HEK293 (cell line): ENCODE measurements around the gene CCDC124.

ENCODE experiments used
- CTCF ChIA-PET: fragments of 350-600 bp; formaldehyde crosslinking; extraction: SDS; loops from one replicate; lab custom pipeline; 2021; ENCODE audit warnings: antibody characterized with exemption; lab: Yijun Ruan, JAX
- POLR2A ChIA-PET: fragments of 300-600 bp; formaldehyde crosslinking; extraction: SDS; loops from one replicate; lab custom pipeline; 2020; ENCODE audit warnings: antibody characterized with exemption, inconsistent platforms; lab: Yijun Ruan, JAX
- H3K27ac ChIP-seq: fragments of 200-500 bp; sonication (Bioruptor generic); 2 replicates; pipeline ENCODE4 v1.5.1; 2014; ENCODE audit warnings: low read depth, low read length, control low read depth, inconsistent platforms; ENCODE audit errors: extremely low read depth
- H3K36me3 ChIP-seq, 2 experiments: fragments of 200-500 bp in 1 of 2; sonication (Bioruptor generic) in 1 of 2; 1 replicate in 1 of 2; 2 replicates in 1 of 2; pipeline ENCODE4 v1.5.1; 2014 to 2017; ENCODE audit warnings: inconsistent platforms in 2 of 2, low read length in 2 of 2; ENCODE audit not compliant: control insufficient read depth in 2 of 2, insufficient read depth in 1 of 2
- H3K4me1 ChIP-seq: fragments of 200-500 bp; sonication (Bioruptor generic); 2 replicates; pipeline ENCODE4 v1.5.1; 2014; ENCODE audit warnings: mild to moderate bottlenecking, low read length, inconsistent platforms; ENCODE audit not compliant: control insufficient read depth, insufficient read depth
- H3K4me3 ChIP-seq: 2 replicates; pipeline ENCODE4 v1.5.1; 2011; ENCODE audit warnings: low read depth, mild to moderate bottlenecking, control low read depth, low read length, moderate library complexity
- H3K9me3 ChIP-seq: fragments of 200-500 bp; sonication (Bioruptor generic); 2 replicates; pipeline ENCODE4 v1.5.1; 2014; ENCODE audit warnings: low read depth, low read length, inconsistent platforms; ENCODE audit not compliant: control insufficient read depth, insufficient read depth
- EGR2 ChIP-seq: fragments of 450-650 bp; formaldehyde crosslinking; IDR thresholded peaks from 2 replicates; pipeline ENCODE4 v1.5.1; 2016; ENCODE audit warnings: low read depth, missing biosample characterization, missing genetic modification characterization
- GLI4 ChIP-seq: fragments of 450-650 bp; formaldehyde crosslinking; IDR thresholded peaks from 2 replicates; pipeline ENCODE4 v1.5.1; 2016; ENCODE audit warnings: missing biosample characterization, missing genetic modification characterization
- MYNN ChIP-seq: fragments of 450-650 bp; formaldehyde crosslinking; IDR thresholded peaks from 2 replicates; pipeline ENCODE4 v1.5.1; 2016; ENCODE audit warnings: missing biosample characterization, missing genetic modification characterization, borderline replicate concordance
- PRDM1 ChIP-seq: fragments of 450-650 bp; formaldehyde crosslinking; IDR thresholded peaks from 2 replicates; pipeline ENCODE4; 2016; ENCODE audit warnings: missing biosample characterization, missing genetic modification characterization
- ZBTB49 ChIP-seq: fragments of 450-650 bp; formaldehyde crosslinking; IDR thresholded peaks from 2 replicates; pipeline ENCODE4 v1.5.1; 2016; ENCODE audit warnings: missing biosample characterization, missing genetic modification characterization, low read depth
- ZBTB8A ChIP-seq: fragments of 450-650 bp; formaldehyde crosslinking; IDR thresholded peaks from 2 replicates; pipeline ENCODE4 v1.5.1; 2016; ENCODE audit warnings: missing biosample characterization, missing genetic modification characterization
- ZFHX2 ChIP-seq: fragments of 450-650 bp; formaldehyde crosslinking; conservative IDR thresholded peaks from 2 replicates; pipeline ENCODE4 v1.5.1; 2016; ENCODE audit warnings: missing biosample characterization, missing genetic modification characterization
- ZFP3 ChIP-seq: fragments of 450-650 bp; formaldehyde crosslinking; IDR thresholded peaks from 2 replicates; pipeline ENCODE4 v1.5.1; 2016; ENCODE audit warnings: low read depth, missing biosample characterization, missing genetic modification characterization
- ZNF133 ChIP-seq: fragments of 450-650 bp; formaldehyde crosslinking; IDR thresholded peaks from 2 replicates; pipeline ENCODE4 v1.5.1; 2016; ENCODE audit warnings: missing biosample characterization, missing genetic modification characterization
- ZNF146 ChIP-seq: fragments of 450-650 bp; formaldehyde crosslinking; IDR thresholded peaks from 2 replicates; pipeline ENCODE4 v1.5.1; 2016; ENCODE audit warnings: missing biosample characterization, missing genetic modification characterization
- ZNF16 ChIP-seq: fragments of 450-650 bp; formaldehyde crosslinking; IDR thresholded peaks from 2 replicates; pipeline ENCODE4 v1.5.1; 2016; ENCODE audit warnings: low read depth, missing biosample characterization, missing genetic modification characterization
- ZNF169 ChIP-seq: fragments of 450-650 bp; formaldehyde crosslinking; IDR thresholded peaks from 2 replicates; pipeline ENCODE4 v1.5.1; 2016; ENCODE audit warnings: missing biosample characterization, missing genetic modification characterization
- ZNF302 ChIP-seq: fragments of 450-650 bp; formaldehyde crosslinking; IDR thresholded peaks from 2 replicates; pipeline ENCODE4 v1.5.1; 2016; ENCODE audit warnings: missing biosample characterization, missing genetic modification characterization, low read depth
- ZNF518A ChIP-seq: fragments of 450-650 bp; formaldehyde crosslinking; conservative IDR thresholded peaks from 2 replicates; pipeline ENCODE4 v1.5.1; 2016; ENCODE audit warnings: low read depth, missing biosample characterization, missing genetic modification characterization
- ZNF585B ChIP-seq: fragments of 450-650 bp; formaldehyde crosslinking; IDR thresholded peaks from 2 replicates; pipeline ENCODE4 v1.5.1; 2016; ENCODE audit warnings: missing biosample characterization, missing genetic modification characterization
- ZNF76 ChIP-seq: fragments of 450-650 bp; formaldehyde crosslinking; IDR thresholded peaks from 2 replicates; pipeline ENCODE4; 2016; ENCODE audit warnings: low read depth, missing biosample characterization, missing genetic modification characterization, borderline replicate concordance
- TF ChIP-seq, protein P1 (sequence below): fragments of 450-650 bp; formaldehyde crosslinking; IDR thresholded peaks from 2 replicates; pipeline ENCODE4 v1.5.1; 2016; ENCODE audit warnings: missing biosample characterization, missing genetic modification characterization
- TF ChIP-seq, protein P2 (sequence below): fragments of 450-650 bp; formaldehyde crosslinking; IDR thresholded peaks from 2 replicates; pipeline ENCODE4 v1.5.1; 2016; ENCODE audit warnings: missing biosample characterization, missing genetic modification characterization

The CCDC124 gene

DNA sequence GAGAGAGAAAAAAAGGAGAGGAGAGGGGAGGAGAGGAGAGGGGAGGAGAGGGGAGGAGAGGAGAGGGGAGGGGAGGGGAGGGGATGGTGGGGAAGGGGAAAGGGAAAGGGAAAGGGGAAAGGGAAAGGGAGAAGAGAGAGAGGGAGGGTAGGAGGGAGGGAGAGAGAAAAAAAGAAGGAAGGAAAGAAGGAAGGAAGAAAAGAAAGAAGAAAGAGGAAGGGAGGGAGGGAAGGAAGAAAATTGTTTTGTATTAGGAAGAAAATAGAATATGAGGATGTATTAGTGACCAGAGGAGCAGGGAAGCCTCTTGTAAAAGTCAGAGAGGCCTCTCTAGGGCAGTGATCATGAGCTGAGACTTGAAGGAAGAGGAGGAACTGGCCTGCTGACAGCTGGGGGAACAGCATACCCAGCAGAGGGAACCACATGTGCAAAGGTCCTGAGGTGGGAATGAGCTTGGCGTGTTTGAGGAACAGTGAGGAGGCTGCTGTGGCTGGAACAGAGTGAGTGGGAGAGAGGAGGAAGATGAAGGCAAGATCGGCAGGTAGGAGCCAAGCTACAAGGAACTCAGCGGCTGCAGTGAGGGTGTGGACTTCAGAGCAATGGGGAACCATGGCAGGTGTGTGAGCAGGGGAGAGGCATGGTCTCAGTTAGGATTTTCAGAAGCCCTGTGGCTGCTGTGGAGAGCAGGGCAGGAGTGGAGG, 24.5 kb downstream of the CCDC124 start (continued):
- TF ChIP-seq ZNF16, result peak; percentile 72
- TF ChIP-seq PRDM1 (tag by site-specific recombination), result peak; percentile 85
- TF ChIP-seq ZNF518A (tag by site-specific recombination), result no peak
- TF ChIP-seq, protein P1, sequence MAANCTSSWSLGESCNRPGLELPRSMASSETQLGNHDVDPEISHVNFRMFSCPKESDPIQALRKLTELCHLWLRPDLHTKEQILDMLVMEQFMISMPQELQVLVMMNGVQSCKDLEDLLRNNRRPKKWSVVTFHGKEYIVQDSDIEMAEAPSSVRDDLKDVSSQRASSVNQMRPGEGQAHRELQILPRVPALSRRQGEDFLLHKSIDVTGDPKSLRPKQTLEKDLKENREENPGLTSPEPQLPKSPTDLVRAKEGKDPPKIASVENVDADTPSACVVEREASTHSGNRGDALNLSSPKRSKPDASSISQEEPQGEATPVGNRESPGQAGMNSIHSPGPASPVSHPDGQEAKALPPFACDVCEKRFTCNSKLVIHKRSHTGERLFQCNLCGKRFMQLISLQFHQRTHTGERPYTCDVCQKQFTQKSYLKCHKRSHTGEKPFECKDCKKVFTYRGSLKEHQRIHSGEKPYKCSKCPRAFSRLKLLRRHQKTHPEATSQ (tag by site-specific recombination), result no peak

DNA sequence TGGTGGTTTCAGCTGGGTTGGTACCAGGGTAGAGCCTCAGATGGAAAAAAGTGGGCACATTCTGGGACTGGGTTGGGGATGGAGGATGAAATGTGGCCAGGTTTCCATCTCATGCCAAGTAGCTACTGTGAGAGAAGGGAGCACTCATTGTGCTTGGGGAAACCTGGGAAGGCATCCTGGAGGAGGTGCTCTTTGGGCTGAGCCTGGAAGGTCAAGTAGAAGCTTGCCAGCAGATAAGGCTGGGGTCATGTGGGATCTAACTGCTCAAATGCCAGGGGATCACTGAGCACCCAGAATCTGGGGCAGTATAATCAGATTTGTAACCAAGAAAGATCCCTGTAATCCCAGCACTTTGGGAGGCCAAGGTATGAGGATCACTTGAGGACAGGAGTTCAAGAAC, 25.1 kb downstream of the CCDC124 start:
- ChIA-PET CTCF (interaction anchor here (0.7 to 1.2 kb wide), 3 partner anchors 19 to 218 kb away, joined by 3 to 5 read pairs (median 4); no protein-coding TSS in a partner anchor), POLR2A (interaction anchor here (0.6 kb wide), 1 partner anchor 245 kb away, joined by 4 read pairs; no protein-coding TSS in a partner anchor)
- Histone ChIP-seq H3K4me1 (no peaks in the 10 kb centered on the region), H3K27ac (no peak overlapping the region), H3K4me3 (no peak overlapping the region), H3K9me3 (no peaks in the 10 kb centered on the region), H3K36me3 (no peaks in the 10 kb centered on the region)
- TF ChIP-seq ZFP3 (tag by site-specific recombination), result peak; percentile 54; the same call in 1 of the 2 replicates
- 0 out of 2 replicates have a peak, but pooled peaks have one; percentile 9 for TF ChIP-seq GLI4 (tag by site-specific recombination)
- no peak for TF ChIP-seq MYNN (tag by site-specific recombination)
- no peak for TF ChIP-seq ZBTB8A

DNA sequence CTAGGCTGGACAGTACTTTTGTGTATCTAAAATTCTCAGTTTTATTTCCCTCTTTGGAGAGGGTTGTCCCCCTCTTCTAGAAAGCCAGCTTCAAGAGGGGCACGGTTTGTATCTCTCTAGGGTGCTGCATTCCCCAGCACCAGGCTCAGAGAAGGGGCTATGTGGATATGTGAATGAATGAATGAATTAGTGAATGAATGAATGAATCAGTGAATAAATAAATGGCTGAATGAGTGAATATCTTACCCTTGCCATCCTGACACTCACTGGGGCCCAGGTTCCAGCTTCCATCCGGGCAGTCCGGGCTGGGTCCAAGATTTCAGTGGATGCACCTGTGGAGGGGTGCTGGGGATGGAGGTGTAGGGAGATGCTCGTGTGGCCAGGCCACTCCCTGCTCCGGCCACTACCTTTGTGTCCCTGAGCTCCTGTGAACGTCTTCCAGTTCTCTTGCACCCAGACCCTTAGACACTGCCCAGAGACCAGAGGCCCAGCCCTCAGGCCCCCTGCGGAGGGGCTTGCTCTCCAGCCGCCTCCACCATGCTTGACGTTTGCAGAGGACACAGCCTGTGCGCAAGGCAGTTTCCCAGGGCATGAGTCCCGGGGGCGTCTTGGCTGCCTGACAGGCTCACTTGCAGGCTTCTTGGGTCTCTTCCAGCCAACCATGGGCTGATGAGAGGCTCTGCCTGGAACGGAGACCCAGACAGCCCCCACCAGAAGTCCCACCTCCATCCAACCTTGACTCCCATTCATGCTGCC, 31.3 kb downstream of the CCDC124 start:
- no peaks in the 10 kb centered on the region for H3K4me1 ChIP-seq
- H3K9me3 ChIP-seq, result no peaks in the 10 kb centered on the region
- H3K4me3 ChIP-seq, result no peak overlapping the region
- H3K27ac ChIP-seq, result no peak overlapping the region
- H3K36me3 ChIP-seq, result no peaks in the 10 kb centered on the region
- POLR2A ChIA-PET, result no interaction called here
- CTCF ChIA-PET, result interaction anchor here (0.9 to 1.4 kb wide), 3 partner anchors 18 to 32 kb away, joined by 3 to 4 read pairs (median 3); no protein-coding TSS in a partner anchor
- no peak for TF ChIP-seq ZNF76
- no peak for TF ChIP-seq ZNF302 (tag by site-specific recombination)
- TF ChIP-seq ZNF169 (tag by site-specific recombination), result no peak
- no peak for TF ChIP-seq ZBTB49 (tag by site-specific recombination)
- TF ChIP-seq, protein P2, sequence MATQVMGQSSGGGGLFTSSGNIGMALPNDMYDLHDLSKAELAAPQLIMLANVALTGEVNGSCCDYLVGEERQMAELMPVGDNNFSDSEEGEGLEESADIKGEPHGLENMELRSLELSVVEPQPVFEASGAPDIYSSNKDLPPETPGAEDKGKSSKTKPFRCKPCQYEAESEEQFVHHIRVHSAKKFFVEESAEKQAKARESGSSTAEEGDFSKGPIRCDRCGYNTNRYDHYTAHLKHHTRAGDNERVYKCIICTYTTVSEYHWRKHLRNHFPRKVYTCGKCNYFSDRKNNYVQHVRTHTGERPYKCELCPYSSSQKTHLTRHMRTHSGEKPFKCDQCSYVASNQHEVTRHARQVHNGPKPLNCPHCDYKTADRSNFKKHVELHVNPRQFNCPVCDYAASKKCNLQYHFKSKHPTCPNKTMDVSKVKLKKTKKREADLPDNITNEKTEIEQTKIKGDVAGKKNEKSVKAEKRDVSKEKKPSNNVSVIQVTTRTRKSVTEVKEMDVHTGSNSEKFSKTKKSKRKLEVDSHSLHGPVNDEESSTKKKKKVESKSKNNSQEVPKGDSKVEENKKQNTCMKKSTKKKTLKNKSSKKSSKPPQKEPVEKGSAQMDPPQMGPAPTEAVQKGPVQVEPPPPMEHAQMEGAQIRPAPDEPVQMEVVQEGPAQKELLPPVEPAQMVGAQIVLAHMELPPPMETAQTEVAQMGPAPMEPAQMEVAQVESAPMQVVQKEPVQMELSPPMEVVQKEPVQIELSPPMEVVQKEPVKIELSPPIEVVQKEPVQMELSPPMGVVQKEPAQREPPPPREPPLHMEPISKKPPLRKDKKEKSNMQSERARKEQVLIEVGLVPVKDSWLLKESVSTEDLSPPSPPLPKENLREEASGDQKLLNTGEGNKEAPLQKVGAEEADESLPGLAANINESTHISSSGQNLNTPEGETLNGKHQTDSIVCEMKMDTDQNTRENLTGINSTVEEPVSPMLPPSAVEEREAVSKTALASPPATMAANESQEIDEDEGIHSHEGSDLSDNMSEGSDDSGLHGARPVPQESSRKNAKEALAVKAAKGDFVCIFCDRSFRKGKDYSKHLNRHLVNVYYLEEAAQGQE (tag by site-specific recombination), result no peak
- TF ChIP-seq ZNF133 (tag by site-specific recombination), result no peak
- TF ChIP-seq ZFP3 (tag by site-specific recombination), result no peak
- no peak for TF ChIP-seq ZNF146
- TF ChIP-seq ZNF585B (tag by site-specific recombination), result no peak
- peak; percentile 65 for TF ChIP-seq ZFHX2 (tag by site-specific recombination)
- TF ChIP-seq EGR2 (tag by site-specific recombination), result peak; percentile 65
